ENCODE measurements around the gene SSC5D.

DNA sequence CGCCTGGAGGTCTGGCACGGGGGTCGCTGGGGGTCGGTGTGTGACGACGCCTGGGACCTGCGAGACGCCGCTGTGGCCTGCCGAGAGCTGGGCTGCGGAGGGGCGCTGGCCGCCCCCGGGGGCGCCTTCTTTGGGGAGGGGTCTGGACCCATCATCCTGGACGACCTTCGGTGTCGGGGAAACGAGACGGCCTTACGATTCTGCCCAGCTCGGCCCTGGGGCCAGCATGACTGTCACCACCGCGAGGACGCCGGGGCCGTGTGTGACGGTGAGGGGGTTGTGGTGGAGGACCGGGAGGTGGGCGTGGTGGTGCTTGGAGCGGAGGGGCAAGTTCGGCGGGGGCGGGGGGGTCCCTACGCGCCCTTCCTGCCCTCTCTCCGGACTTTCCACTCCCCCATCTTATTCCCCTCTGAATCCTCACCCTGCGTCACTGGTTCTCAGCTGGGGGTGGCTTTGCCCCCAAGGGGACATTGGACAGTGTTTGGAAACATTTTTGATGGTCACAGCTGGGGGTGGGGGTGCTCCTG lies 5.5 kb downstream of the SSC5D start:
- no peak for TF ChIP-seq CTCF (conservative IDR thresholded peaks at IDR 0.05; ENCODE audit: low read length)
- TF ChIP-seq EZH2phosphoT487 (IDR thresholded peaks at IDR 0.05; ENCODE audit: borderline replicate concordance, low read depth, low read length): no peak

Data from OCI-LY7 (cell line).